ENCODE measurements around the gene ACAP3.

ACAP3 gene

DNA sequence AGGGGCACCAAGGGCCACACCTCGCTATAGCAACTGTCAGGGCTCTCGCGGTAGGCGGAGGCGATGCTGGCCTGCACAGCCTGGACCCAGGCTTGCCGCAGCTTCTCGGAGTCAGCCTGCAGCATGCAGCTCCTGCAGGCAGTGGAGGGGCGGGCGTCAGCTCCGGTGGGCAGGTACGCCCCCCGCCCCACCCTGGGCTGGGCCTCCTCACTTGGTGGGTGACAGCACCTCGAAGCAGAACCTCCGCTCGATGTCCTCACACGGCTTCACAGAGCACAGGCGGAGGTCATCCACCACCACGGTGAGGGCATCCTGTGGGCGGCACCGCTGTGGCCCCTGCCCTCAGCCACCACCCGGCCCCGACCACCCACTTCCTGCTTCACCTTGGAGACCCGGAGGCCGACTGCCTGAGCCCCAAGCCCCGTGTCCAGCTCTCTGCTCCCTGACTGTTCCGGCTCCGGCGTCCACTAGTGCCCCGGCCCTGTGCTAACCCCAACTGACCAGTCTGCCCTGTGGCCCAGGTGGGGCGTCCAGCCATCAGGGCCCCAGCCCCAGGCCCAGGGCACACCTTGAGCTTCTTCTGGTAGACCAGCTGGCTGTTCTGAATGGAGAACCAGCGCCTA, 9.8 kb downstream of the ACAP3 start:
- H3K9me3 ChIP-seq (ENCODE audit: control insufficient read depth, insufficient read depth, low read length) = no peaks in the 10 kb centered on the region
- no peaks in the 10 kb centered on the region for H3K36me3 ChIP-seq (ENCODE audit: insufficient read depth, low read length)
- peaks cover under 1% of the 10 kb centered on the region; the same call in 1 of the 2 replicates for H3K4me1 ChIP-seq (ENCODE audit: insufficient read depth, low read length)
- no peak overlapping the region for H3K9ac ChIP-seq (ENCODE audit: low read depth, low read length)

DNA sequence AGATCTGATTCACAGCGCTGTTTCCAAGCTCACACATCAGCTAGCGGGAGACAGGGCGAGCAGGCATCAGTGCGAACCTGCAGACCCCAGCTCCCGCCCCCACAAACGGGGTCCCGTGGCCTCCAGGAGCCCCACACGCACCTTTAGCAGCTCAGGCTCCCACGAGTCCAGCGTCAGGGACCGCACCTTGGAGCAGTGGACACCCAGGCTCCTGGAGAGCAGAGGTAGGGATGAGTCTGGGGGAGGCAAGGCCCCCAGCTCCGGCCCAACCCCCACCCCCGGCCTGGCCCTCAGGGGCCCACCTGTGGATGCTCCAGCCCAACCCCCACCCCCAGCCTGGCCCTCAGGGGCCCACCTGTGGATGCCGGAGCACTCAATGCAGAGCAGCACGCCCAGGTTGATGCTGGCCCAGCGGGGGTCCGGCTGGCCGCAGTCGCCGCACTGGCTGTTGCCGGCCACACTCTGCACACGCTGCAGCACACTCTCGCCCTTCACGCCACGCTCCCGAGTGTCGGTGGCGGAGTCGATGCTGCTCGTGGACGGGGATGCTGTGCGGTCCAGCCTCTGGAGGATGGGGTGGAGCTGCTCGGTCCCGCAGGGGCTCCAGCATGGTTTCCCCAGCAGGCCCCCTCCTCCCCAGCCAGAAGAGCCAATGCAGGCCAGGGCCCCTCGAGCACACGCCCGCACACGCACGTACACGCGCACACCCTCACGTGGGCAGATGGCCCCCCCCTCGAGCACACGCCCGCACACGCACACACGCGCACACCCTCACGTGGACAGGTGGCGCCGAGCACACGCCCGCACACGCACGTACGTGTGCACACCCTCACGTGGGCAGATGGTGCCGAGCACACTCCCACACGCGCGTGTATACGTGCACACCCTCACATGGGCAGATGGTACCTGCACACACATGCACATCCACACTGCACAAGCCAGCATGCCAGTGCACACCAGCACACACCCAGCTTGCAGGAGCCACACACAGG, 11.4 kb downstream of the ACAP3 start:
- H3K4me1 ChIP-seq (ENCODE audit: insufficient read depth, low read length) = peaks cover 3% of the 10 kb centered on the region; the same call in 1 of the 2 replicates
- H3K9me3 ChIP-seq (ENCODE audit: control insufficient read depth, insufficient read depth, low read length) = no peaks in the 10 kb centered on the region
- H3K9ac ChIP-seq (ENCODE audit: low read depth, low read length) = no peak overlapping the region
- no peaks in the 10 kb centered on the region for H3K36me3 ChIP-seq (ENCODE audit: insufficient read depth, low read length)

DNA sequence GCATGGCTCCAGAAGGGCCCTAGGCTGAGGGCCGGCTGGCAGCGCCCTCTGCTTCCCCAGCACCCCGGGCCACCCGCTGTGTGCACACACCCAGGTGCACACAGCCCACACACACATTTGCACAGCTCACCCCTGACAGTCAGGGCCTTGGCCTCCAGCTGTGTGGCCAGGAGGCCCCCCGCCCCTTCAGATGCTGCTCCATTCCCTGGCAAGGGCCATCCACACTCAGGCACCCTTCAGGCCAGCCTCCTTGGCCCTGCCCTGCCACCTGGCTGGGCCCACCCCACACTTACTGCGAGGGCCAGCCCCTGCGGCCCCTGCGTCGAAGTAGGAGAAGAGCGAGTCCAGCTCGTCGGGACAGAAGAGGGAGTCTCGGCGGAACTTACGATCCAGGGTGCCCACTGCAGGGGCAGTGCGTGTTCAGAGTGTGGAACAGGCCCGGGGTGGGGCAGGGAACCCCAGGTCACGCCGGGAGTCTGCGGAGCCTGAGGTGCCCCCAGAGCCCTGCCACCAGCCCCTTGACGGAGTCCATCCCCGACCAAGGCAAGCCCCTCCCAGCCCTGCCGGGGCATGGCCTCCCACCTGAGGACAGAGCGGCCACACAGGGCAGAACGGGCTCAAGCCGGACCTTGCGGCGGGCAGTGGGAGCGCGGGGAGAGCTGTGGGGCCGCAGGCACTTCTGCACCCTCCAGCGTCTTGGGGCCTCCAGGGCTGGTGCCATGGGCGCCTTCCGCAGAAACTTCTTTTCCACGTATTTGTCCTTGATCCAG, 12.4 kb downstream of the ACAP3 start:
- H3K4me1 ChIP-seq (ENCODE audit: insufficient read depth, low read length) = peaks cover 3% of the 10 kb centered on the region; the same call in 1 of the 2 replicates
- H3K9me3 ChIP-seq (ENCODE audit: control insufficient read depth, insufficient read depth, low read length) = no peaks in the 10 kb centered on the region
- no peak overlapping the region for H3K9ac ChIP-seq (ENCODE audit: low read depth, low read length)
- no peaks in the 10 kb centered on the region for H3K36me3 ChIP-seq (ENCODE audit: insufficient read depth, low read length)

DNA sequence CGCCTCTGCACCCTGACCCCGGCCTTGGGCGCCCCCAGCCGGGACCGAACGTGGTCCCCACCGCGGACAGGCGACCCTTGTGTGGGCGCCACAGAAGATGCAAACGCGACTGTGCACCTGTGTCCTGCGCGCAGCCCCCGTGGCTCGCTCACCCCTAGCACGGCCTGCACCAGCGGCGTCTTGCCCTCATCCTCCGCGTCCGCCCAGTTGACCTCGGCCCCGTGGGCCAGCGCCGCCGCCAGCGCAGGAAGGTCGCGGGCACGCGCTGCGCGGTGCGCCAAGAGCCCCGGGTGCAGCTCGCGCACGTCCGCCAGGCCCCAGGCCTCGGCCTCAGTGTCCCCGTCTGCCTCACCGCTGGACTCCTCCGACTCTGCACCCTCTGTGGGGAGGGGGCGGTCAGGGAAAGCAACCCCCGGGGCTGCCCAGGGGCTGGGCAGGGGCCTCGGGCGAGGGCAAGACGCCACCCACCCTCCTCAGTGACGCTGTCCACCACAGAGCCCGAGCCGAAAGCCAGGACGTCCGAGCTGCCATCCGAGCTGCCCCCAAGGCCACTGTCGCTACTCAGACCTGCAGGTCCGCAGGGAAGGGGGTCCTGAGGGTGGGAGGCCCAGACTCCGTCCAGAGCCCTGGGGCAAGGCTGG, 13.4 kb downstream of the ACAP3 start:
- peak overlapping the region; percentile 20; the same call in 1 of the 2 replicates for H3K9ac ChIP-seq (ENCODE audit: low read depth, low read length)
- peaks cover 3% of the 10 kb centered on the region; the same call in 1 of the 2 replicates for H3K4me1 ChIP-seq (ENCODE audit: insufficient read depth, low read length)
- H3K9me3 ChIP-seq (ENCODE audit: control insufficient read depth, insufficient read depth, low read length) = no peaks in the 10 kb centered on the region
- H3K36me3 ChIP-seq (ENCODE audit: insufficient read depth, low read length) = no peaks in the 10 kb centered on the region

DNA sequence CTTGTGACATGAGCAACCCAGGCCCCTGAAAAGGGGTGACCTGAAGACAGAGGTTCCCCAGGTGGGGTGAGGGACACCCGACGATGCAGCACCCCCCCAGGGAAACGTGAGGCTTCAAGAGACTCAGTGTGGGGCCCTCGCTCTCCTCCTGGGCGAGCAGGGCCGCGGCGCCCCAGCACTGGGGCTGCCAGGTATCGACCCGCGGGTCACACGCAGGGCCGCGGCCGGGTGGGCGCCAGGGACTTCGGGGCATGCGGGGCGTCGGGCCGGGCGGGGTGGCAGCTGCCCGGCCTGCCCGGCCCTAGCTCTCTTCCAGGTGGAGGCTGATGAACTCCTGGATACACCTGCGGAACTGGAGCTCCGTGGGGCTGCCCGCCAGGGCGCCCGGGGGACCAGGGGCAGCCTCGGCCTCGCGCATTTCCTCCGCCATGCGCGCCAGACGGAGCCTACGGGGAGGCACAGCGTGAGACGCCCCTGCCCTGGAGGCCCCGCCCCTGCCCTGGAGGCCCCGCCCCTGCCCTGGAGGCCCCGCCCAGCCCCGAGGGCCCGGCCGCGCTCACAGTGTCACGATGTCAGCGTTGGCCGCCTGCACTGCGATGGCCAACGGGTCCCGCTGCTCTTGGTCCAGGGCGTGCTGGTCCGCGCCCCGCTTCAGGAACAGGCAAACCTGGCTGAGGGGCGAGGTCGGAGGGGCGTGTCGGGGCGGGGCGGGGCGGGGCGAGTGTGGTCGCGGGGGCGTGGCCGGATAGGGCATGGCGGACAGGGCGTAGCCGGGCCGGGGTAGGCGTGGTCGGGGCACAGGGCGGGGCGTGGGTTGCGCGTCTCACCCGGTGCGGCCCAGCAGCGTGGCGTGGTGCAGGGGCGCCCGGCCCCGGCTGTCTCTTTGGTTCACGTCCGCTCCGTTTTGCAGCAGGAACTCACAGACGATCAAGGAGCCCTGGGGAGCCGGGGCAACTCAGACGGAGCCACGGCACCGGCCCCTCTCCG, 14.2 kb downstream of the ACAP3 start:
- Histone ChIP-seq H3K9ac (ENCODE audit: low read depth, low read length) (peak overlapping the region; percentile 20; the same call in 1 of the 2 replicates), H3K9me3 (ENCODE audit: control insufficient read depth, insufficient read depth, low read length) (no peaks in the 10 kb centered on the region), H3K4me1 (ENCODE audit: insufficient read depth, low read length) (peaks cover 3% of the 10 kb centered on the region; the same call in 1 of the 2 replicates)

DNA sequence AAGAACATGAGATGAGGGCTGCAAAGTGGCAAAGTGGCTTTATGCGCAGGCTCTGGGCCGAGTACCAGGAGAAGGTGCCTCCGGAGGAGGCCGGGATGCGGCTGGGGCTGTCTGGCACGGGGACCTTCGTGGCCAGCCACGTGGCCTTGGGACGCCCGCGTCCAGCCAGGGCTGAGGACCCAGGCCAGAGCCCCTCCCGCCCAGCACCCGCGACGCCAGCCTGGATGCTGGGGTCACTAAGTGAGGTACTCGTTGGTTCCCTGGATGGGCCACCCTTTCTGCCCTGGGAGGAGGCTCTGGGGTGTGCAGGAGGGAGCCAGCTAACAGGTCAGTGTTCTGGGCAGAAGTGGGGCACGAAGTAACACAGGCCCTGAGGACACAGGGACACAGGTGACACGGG, 14.9 kb downstream of the ACAP3 start:
- H3K4me1 ChIP-seq (ENCODE audit: insufficient read depth, low read length) = peaks cover 3% of the 10 kb centered on the region; the same call in 1 of the 2 replicates
- no peaks in the 10 kb centered on the region for H3K36me3 ChIP-seq (ENCODE audit: insufficient read depth, low read length)
- no peaks in the 10 kb centered on the region for H3K9me3 ChIP-seq (ENCODE audit: control insufficient read depth, insufficient read depth, low read length)
- no peak overlapping the region for H3K9ac ChIP-seq (ENCODE audit: low read depth, low read length)

More for the DNA sequence above, 14.2 kb downstream of the ACAP3 start:
- H3K36me3 ChIP-seq (ENCODE audit: insufficient read depth, low read length) = no peaks in the 10 kb centered on the region

DNA sequence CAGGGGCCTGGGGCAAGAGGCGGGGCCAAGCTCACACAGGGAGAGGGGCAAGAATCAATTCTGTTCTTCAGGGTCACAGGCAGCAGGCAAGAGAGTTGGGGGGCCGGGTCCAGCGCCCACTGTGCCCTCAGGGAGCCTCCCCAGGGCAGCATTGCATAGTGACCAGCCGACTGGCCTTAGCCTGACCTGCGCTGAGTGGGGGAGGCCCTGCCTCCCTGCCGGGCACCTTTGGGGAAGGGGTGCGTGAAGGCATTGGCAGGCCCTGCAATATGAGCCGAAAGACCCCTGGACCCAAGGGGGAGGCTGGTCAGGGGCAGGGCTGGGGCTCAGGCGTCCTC, 15.3 kb downstream of the ACAP3 start:
- H3K9me3 ChIP-seq (ENCODE audit: control insufficient read depth, insufficient read depth, low read length) = no peaks in the 10 kb centered on the region
- peaks cover 3% of the 10 kb centered on the region; the same call in 1 of the 2 replicates for H3K4me1 ChIP-seq (ENCODE audit: insufficient read depth, low read length)
- H3K9ac ChIP-seq (ENCODE audit: low read depth, low read length) = no peak overlapping the region
- no peaks in the 10 kb centered on the region for H3K36me3 ChIP-seq (ENCODE audit: insufficient read depth, low read length)

DNA sequence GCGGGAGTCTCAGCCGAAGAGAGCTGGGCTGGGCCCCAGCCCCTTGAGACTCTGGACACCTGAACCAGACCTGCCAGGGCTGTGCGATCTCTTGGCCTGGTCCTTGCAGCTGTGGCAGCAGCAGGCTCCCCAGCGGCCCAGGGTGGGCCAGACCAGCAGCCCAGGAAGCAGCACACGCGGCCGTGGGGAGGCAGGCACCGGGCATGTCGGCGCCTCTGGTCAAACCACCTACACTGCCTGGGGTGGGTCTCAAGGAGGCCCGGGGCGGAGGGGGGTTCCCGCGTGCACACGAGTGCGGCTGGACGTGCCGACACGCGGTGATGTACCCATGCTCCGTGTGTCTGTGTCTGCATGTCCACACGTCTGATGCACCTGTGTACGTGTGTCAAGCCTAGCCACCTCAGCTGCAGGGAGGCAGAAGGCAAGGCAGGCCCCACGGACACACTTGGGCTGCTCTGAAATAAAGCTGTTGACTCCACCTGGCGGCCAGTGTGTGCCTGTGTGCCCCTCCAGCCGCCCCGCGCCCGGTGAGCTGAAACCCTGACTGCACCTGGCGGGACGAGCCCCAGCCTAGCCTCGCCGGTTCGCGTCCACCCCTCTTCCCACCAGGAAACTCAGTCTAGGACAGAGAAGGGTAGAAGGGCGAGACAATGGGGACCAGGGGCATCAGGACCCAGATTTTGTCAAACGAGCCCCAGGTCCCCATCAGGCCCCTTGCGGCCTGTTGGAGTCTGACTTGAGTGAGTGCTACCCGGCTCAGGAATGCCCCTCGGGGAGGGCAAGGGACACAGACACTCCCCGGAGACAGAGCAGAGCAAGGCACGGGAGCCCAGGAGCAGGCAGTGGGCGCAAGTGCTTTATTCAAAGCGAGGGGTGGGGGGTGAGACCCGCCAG, 15.9 kb downstream of the ACAP3 start:
- Histone ChIP-seq H3K9ac (ENCODE audit: low read depth, low read length) (no peak overlapping the region), H3K9me3 (ENCODE audit: control insufficient read depth, insufficient read depth, low read length) (no peaks in the 10 kb centered on the region), H3K4me1 (ENCODE audit: insufficient read depth, low read length) (peaks cover 3% of the 10 kb centered on the region; the same call in 1 of the 2 replicates), H3K36me3 (ENCODE audit: insufficient read depth, low read length) (no peaks in the 10 kb centered on the region)

DNA sequence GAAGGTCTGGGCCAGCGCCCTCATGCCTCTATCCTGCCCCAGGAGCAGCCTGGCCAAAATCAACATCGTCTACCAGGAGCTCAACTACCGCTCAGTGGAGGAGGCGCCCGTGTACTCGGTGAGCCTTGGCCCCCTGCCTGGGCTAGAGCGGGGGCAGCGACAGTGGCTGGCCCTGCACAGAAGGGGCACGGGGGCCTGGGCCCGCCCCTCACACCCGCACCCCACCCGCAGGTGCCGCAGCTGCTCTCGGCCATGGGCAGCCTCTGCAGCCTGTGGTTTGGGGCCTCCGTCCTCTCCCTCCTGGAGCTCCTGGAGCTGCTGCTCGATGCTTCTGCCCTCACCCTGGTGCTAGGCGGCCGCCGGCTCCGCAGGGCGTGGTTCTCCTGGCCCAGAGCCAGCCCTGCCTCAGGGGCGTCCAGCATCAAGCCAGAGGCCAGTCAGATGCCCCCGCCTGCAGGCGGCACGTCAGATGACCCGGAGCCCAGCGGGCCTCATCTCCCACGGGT, 16.7 kb downstream of the ACAP3 start:
- Histone ChIP-seq H3K9ac (ENCODE audit: low read depth, low read length) (no peak overlapping the region), H3K36me3 (ENCODE audit: insufficient read depth, low read length) (no peaks in the 10 kb centered on the region), H3K9me3 (ENCODE audit: control insufficient read depth, insufficient read depth, low read length) (no peaks in the 10 kb centered on the region), H3K4me1 (ENCODE audit: insufficient read depth, low read length) (peaks cover 3% of the 10 kb centered on the region; the same call in 1 of the 2 replicates)

DNA sequence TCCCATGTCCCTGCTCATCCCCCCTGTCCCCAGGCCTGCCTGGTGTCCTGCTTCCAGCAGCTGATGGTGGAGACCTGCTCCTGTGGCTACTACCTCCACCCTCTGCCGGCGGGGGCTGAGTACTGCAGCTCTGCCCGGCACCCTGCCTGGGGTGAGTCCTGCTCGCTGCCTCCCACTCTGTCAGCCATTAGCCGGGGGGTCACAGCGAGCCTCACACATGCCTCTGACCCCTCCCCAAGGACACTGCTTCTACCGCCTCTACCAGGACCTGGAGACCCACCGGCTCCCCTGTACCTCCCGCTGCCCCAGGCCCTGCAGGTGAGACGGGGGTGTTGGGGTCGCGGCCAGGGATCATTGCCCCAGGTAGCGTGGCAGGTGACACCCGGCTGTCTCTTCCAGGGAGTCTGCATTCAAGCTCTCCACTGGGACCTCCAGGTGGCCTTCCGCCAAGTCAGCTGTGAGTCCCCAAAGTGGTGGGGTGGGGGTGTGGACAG, 17.4 kb downstream of the ACAP3 start:
- Histone ChIP-seq H3K4me1 (ENCODE audit: insufficient read depth, low read length) (peaks cover 3% of the 10 kb centered on the region; the same call in 1 of the 2 replicates), H3K9me3 (ENCODE audit: control insufficient read depth, insufficient read depth, low read length) (no peaks in the 10 kb centered on the region), H3K36me3 (ENCODE audit: insufficient read depth, low read length) (no peaks in the 10 kb centered on the region), H3K9ac (ENCODE audit: low read depth, low read length) (no peak overlapping the region)

DNA sequence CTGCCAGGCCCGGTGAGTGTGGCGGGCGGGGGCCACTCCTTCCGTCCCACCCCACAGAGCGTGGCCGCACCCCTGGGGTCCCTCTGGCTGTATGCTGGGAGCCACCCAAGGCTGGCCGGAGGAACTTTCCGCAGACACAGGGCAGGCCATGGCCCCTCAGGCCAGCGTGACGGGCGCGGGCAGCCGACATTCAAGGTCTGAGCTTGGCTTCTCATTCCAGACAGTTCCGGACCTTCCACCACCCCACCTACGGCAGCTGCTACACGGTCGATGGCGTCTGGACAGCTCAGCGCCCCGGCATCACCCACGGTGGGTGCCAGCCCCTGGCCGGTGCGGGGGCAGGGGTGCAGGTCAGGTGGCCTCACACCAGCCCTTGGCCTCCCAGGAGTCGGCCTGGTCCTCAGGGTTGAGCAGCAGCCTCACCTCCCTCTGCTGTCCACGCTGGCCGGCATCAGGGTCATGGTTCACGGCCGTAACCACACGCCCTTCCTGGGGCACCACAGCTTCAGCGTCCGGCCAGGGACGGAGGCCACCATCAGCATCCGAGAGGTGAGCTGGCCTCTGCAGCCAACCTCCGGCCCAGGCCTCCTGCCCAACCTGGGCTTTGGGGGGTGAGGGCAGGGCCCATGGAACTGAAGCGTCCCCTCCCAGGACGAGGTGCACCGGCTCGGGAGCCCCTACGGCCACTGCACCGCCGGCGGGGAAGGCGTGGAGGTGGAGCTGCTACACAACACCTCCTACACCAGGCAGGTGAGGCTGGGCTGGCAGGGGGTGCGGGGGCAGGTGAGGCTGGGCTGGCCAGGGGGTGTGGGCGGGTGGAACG, 20.2 kb downstream of the ACAP3 start:
- Histone ChIP-seq H3K4me1 (ENCODE audit: insufficient read depth, low read length) (peaks cover 3% of the 10 kb centered on the region; the same call in 1 of the 2 replicates), H3K9me3 (ENCODE audit: control insufficient read depth, insufficient read depth, low read length) (no peaks in the 10 kb centered on the region), H3K36me3 (ENCODE audit: insufficient read depth, low read length) (no peaks in the 10 kb centered on the region), H3K9ac (ENCODE audit: low read depth, low read length) (no peak overlapping the region)
